SK-MEL-5 (cell line): ENCODE data around the gene PTTG1IP. TPM values are rescaled to one million over a fixed set of nuclear protein-coding genes. Genes with fewer than 3 reads are reported as not detected.
"Not testable (repeated sequence)": the region's sequence is repeated elsewhere in the genome, so short reads cannot be mapped to it uniquely, and the experiment has no call there.

Source experiments
- DNase-seq: peaks from one replicate; pipeline ENCODE4 v3.0.0-alpha.2; 2016; ENCODE audit warnings: low read depth, low spot score
- in situ Hi-C: cut with HindIII; loops from 2 replicates; pipeline ENCODE4 v1.10.0; 2016; ENCODE audit warnings: low sequenced_read_pairs, high pct_unique_total_duplicates, low pct_unique_long_range_greater_than_20kb
- total RNA-seq: library from RNA; depleted of rRNA; stranded (reverse); fragments of >200 nt; shearing (Covaris generic); gene quantifications from 2 replicates; pipeline ENCODE4 v1.2.3, GENCODE V29; 2014

The PTTG1IP gene
- total RNA-seq, 1 experiment from 2014 or later, result 970 TPM

DNA sequence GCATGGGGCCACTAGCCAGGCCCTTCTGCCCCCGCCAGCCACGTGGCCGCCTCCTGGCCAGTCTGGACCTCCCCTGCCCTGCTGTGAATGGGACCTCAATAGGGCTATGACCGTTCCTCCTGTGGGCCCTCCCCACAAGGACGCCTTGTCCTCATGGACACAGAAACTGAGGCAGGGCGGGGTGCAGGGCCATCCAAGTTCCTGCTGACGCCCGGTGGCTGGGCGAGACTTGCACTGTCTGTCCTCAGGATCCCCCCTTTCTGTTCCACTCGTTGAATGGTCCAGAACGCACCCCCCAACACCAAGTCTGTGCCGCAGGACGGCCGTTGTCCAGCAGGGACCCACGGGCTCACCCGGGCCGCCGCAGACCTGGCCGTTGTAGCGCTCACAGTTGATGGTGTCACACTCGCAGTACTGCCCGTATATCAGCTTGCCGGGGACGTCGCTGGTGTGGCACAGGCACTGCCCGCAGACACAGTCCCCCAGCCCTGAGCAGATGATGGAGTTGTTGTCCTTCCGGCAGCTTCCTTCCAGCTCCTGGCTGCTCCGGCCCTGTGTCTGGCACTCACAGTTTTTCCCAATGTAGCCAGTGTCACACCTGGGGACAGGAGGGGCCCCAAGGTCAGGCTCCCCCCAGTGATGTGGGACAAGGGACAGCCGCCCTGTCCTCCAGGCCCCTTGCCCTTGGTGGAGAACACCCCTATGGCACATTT is 16.3 kb upstream of the PTTG1IP start:
- in situ Hi-C loops, result no loop called here

GRCh38 chr21:44888581-44889550 is 15.4 kb upstream of the PTTG1IP start:
- no peak for DNase-seq
- in situ Hi-C loops, result no loop called here

More for the DNA sequence above, 16.3 kb upstream of the PTTG1IP start:
- DNase-seq, result no peak

DNA sequence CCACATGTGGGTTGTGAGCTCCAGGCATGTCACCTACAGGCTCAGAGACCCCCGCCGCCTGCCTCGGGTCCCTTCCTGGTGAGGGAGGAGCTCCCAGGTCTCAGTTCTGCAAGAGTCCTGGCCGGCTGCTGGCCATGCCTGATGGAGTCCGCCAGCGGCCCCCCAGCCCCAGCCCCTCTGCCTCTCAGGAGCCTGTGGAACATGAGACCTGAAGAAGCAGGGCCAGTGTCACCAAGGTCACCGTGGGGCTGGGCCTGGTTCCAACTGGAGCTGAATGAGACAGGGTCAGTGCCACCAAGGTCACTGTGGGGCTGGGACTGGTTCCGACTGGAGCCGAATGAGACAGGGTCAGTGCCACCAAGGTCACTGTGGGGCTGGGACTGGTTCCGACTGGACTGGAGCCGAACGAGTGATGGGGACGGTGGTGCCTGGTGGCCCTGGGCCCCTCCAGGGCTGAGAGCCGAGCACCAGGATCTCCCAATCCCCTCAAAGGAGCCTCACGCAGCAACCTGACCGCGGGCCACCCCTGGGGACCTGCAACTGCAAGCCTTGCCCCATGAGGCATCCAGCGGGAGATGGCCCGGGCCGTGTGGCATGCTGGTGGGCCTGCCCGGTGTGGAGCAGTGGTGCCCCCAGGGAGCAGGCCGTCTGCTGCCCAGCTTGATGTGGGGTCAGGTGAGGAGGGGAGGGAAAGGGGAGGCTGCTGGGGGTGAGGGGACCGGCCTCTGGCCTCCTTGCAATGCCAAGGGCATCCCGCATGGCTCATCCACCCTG is 14.5 kb upstream of the PTTG1IP start:
- DNase-seq, result no peak
- in situ Hi-C loops, result no loop called here

- no peak for DNase-seq
- in situ Hi-C loops, result no loop called here
These were observed 13.8 kb upstream of the PTTG1IP start for GRCh38 chr21:44887126-44887806.

DNA sequence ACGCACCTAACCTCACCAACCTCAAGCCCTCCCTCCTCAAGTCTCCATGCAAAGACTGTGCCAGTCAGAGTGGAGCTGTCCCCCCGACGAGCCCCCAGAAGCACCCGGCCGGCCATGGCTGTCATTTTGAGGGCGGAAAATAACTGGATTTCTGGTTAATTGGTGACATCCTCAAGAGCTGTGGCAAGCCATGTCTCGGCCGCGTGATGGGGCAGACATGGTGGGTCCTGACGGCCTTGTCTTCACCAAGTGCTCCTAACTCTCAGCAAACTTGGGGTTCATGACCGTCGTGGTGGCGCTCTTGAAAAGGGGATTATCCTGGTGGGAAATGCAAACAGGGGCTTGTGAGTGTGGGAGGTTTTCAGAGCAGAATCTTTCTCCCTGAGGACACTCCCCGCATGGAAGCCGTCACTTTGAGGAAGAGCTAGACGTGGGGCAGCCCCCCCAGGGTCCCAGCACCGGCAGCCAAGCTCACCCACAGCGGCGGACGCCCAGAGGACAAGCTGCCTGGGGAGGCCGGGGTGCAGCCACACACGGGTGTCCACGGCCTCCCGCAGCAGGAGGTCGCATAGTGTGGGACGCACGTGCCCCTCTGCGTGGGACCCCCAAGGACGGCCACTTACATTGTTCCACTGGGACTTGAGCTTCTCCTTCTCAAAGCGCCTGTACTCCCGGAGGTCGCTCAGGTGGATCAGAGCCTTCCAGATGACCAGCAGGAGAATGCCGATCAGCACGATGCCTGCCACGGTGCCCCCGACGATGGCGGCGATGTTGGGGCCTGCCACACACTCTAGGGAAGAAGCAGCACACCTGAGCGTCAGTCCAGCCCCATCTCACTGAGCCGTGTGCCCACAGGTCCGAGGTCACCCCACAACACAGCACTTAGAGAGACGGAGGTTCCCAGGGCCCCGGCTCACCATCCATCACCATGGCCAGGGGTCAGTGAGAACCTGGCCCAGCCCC is 12.9 kb upstream of the PTTG1IP start:
- in situ Hi-C loops, result no loop called here
- no peak for DNase-seq

DNA sequence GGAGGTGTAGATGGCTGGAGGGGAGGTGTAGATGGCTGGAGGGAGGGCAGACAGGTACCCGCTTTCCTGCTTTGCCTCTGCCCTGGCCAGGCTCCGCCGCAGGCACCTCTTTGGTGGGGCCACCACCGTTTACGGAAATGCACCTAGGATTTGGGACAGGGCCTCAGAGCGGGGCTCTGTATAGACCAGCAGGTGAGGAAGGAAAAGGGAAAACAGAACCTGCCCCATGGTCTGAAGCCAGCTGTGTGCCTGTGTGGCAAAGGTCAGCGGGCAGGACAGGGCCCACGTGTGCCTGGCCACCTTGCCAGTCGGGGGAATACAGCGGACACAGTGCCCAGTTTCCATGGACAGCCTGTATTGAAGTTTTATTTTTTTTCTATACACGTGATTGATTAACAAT is 12.1 kb upstream of the PTTG1IP start:
- no peak for DNase-seq
- in situ Hi-C loops, result no loop called here

DNA sequence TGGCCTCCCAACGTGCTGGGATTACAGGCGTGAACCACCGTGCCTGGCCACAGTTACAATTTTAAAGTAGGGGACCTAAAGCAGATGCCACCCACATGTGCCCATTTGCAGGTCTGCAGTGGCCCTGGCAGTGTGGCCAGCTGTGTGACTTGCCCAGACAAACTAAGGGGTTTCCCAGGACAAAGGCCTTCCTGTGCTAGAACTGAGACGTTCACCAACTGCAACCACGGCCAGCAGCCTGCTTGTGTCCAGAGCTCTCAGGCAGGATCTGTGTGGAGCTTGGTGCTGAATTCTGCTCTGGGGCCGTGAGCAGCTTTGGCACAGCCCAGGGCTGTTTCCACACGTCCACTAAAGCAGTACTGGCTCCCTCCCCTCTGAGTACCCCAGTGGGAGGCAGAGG is 10.6 kb upstream of the PTTG1IP start:
- in situ Hi-C loops, result no loop called here
- DNase-seq, result no peak

- no peak for DNase-seq
- in situ Hi-C loops, result no loop called here
These were observed 9.8 kb upstream of the PTTG1IP start for GRCh38 chr21:44883250-44883649.

GRCh38 chr21:44881198-44881872 is 7.8 kb upstream of the PTTG1IP start:
- no peak for DNase-seq

GRCh38 chr21:44880405-44881197 is 7.1 kb upstream of the PTTG1IP start:
- no peak for DNase-seq
- in situ Hi-C loops, result no loop called here

More at GRCh38 chr21:44881198-44881872, 7.8 kb upstream of the PTTG1IP start:
- in situ Hi-C loops, result no loop called here

- DNase-seq, in situ Hi-C loops: not testable (repeated sequence)
These were observed 5.7 kb upstream of the PTTG1IP start for GRCh38 chr21:44879238-44879637.

GRCh38 chr21:44878053-44878982 is 4.8 kb upstream of the PTTG1IP start:
- no peak for DNase-seq
- in situ Hi-C loops, result no loop called here

- no peak for DNase-seq
- in situ Hi-C loops, result no loop called here
These were observed 3.5 kb upstream of the PTTG1IP start for GRCh38 chr21:44876849-44877575.

DNA sequence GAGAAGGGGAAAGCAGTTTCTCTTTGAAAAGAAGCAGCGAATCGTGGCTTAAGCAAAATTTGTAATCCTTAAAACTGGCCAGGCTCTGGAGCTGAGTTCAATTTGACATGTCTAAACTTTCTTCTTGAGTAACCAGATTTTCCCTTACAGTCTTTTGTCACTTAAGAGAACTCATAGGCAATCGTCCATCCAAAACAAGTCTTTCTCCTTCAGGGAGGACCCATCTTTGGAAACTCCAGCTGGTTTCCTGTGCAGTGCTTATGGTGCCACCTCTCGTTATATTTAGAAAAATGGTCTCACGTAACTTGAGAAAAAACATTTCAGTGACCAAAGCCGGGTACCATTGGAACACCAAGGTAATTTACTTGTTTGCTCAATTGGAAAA is 1.8 kb upstream of the PTTG1IP start:
- in situ Hi-C loops, result no loop called here

More for the DNA sequence above, 1.8 kb upstream of the PTTG1IP start:
- peak; percentile 64 for DNase-seq
